IMR-90 (cell line): ENCODE data around the gene CWH43. TPM values are rescaled to one million over a fixed set of nuclear protein-coding genes. Genes with fewer than 3 reads are reported as not detected.

Source experiments
- ATAC-seq: fragments of 200-7000 bp; cut with Tn5 transposase; 2 replicates; pipeline ENCODE4 v1.9.1; 2020; ENCODE audit warnings: low read depth, mild to moderate bottlenecking, moderate library complexity
- BruUV-seq: library from RNA; stranded (reverse); fragments of 400-500 nt; replicated peaks from 2 replicates; lab custom pipeline; 2021; lab: Mats Ljungman, UMichigan
- CTCF ChIA-PET: fragments of 300-600 bp; formaldehyde crosslinking; extraction: SDS; loops from one replicate; lab custom pipeline; 2021; ENCODE audit warnings: antibody characterized with exemption; lab: Yijun Ruan, JAX
- POLR2A ChIA-PET: fragments of 300-600 bp; sonication (Branson Sonifier 250); formaldehyde crosslinking; loops from one replicate; lab custom pipeline; 2022; ENCODE audit warnings: antibody characterized with exemption; ENCODE audit not compliant: unreplicated experiment; lab: Charles Lee
- DNase-seq: peaks from one replicate; pipeline ENCODE4 v3.0.0; 2013
- H2AFZ ChIP-seq: replicated peaks from 2 replicates; pipeline ENCODE3; 2013; ENCODE audit warnings: low read length, mild to moderate bottlenecking; ENCODE audit not compliant: poor library complexity
- H2AK5ac ChIP-seq: 2 replicates; pipeline ENCODE4 v1.6.1; 2013; ENCODE audit warnings: low read depth, low read length, inconsistent platforms
- H2AK9ac ChIP-seq: replicated peaks from 2 replicates; pipeline ENCODE3; 2013; ENCODE audit warnings: mild to moderate bottlenecking, low read depth, low read length, moderate library complexity; ENCODE audit not compliant: poor library complexity
- H2BK120ac ChIP-seq: 2 replicates; pipeline ENCODE4 v1.6.1; 2013; ENCODE audit warnings: low read depth, low read length, inconsistent platforms
- H2BK15ac ChIP-seq: 3 replicates; pipeline ENCODE4 v1.6.1; 2013; ENCODE audit warnings: low read depth, low read length, inconsistent platforms
- H2BK20ac ChIP-seq: 2 replicates; pipeline ENCODE4 v1.6.1; 2013; ENCODE audit warnings: low read depth, mild to moderate bottlenecking, inconsistent platforms, low read length, moderate library complexity
- H2BK5ac ChIP-seq: 2 replicates; pipeline ENCODE4 v1.6.1; 2013; ENCODE audit warnings: mild to moderate bottlenecking, low read depth, low read length, inconsistent platforms; ENCODE audit not compliant: poor library complexity, severe bottlenecking
- H3K14ac ChIP-seq: replicated peaks from 2 replicates; pipeline ENCODE4 v1.6.1; 2013; ENCODE audit warnings: low read depth, low read length, inconsistent platforms
- H3K18ac ChIP-seq: 2 replicates; pipeline ENCODE4 v1.6.1; 2013; ENCODE audit warnings: low read depth, low read length, control low read depth
- H3K23ac ChIP-seq: 2 replicates; pipeline ENCODE4 v1.6.1; 2013; ENCODE audit warnings: low read depth, low read length, inconsistent platforms
- H3K27ac ChIP-seq: 2 replicates; pipeline ENCODE4 v1.5.1; 2013; ENCODE audit warnings: mild to moderate bottlenecking, control low read depth, low read length; ENCODE audit not compliant: insufficient read depth
- H3K27me3 ChIP-seq: 2 replicates; pipeline ENCODE4 v1.6.1; 2013; ENCODE audit warnings: low read length; ENCODE audit not compliant: control insufficient read depth, insufficient read depth
- H3K36me3 ChIP-seq: 2 replicates; pipeline ENCODE4 v1.6.1; 2013; ENCODE audit warnings: low read length, mixed read lengths; ENCODE audit not compliant: control insufficient read depth, insufficient read depth
- H3K4ac ChIP-seq: 2 replicates; pipeline ENCODE4 v1.6.1; 2013; ENCODE audit warnings: low read depth, low read length, inconsistent platforms
- H3K4me1 ChIP-seq: 2 replicates; pipeline ENCODE4 v1.6.1; 2013; ENCODE audit warnings: low read length, mixed read lengths; ENCODE audit not compliant: control insufficient read depth, insufficient read depth
- H3K4me2 ChIP-seq: 2 replicates; pipeline ENCODE4 v1.6.1; 2013; ENCODE audit warnings: low read depth, mild to moderate bottlenecking, control low read depth, low read length, moderate library complexity
- H3K4me3 ChIP-seq: 2 replicates; pipeline ENCODE4 v1.5.1; 2013; ENCODE audit warnings: low read depth, mild to moderate bottlenecking, control low read depth, low read length, moderate library complexity; ENCODE audit not compliant: insufficient read depth
- H3K56ac ChIP-seq: 2 replicates; pipeline ENCODE4 v1.6.1; 2013; ENCODE audit warnings: low read length, inconsistent platforms; ENCODE audit not compliant: insufficient read depth; ENCODE audit errors: extremely low read depth
- H3K79me1 ChIP-seq, 2 experiments: 2 replicates each; pipeline ENCODE4 v1.6.1; 2013; ENCODE audit warnings: low read length in 2 of 2, inconsistent platforms in 1 of 2, low read depth in 1 of 2
- H3K9ac ChIP-seq: 2 replicates; pipeline ENCODE4 v1.6.1; 2013; ENCODE audit warnings: low read depth, low read length, control low read depth
- H3K9me1 ChIP-seq: 2 replicates; pipeline ENCODE4 v1.6.1; 2013; ENCODE audit warnings: low read length, inconsistent platforms; ENCODE audit not compliant: insufficient read depth
- H3K9me3 ChIP-seq: 2 replicates; pipeline ENCODE4 v1.6.1; 2013; ENCODE audit warnings: low read length; ENCODE audit not compliant: control insufficient read depth, insufficient read depth
- H4K20me1 ChIP-seq: 2 replicates; pipeline ENCODE4 v1.6.1; 2013; ENCODE audit warnings: low read length, inconsistent platforms; ENCODE audit not compliant: insufficient read depth
- H4K5ac ChIP-seq: 2 replicates; pipeline ENCODE4 v1.6.1; 2013; ENCODE audit warnings: mild to moderate bottlenecking, low read depth, low read length, control low read depth
- H4K8ac ChIP-seq, 2 experiments: 2 replicates each; pipeline ENCODE4 v1.6.1; 2013; ENCODE audit warnings: low read depth in 2 of 2, low read length in 2 of 2, control low read depth in 1 of 2, inconsistent platforms in 1 of 2
- H4K91ac ChIP-seq: 2 replicates; pipeline ENCODE4 v1.6.1; 2013; ENCODE audit warnings: low read depth, low read length, inconsistent platforms; ENCODE audit not compliant: insufficient read depth
- CEBPB ChIP-seq: IDR thresholded peaks from 2 replicates; pipeline ENCODE4 v1.6.1; 2012; ENCODE audit warnings: low read depth, low read length, improper control_type of control experiment
- CHD1 ChIP-seq: IDR thresholded peaks from 2 replicates; pipeline ENCODE4 v1.6.1; 2012; ENCODE audit warnings: low read depth, low read length, improper control_type of control experiment
- ELK1 ChIP-seq: fragments of 150-350 bp; IDR thresholded peaks from 2 replicates; pipeline ENCODE4 v1.6.1; 2016; ENCODE audit warnings: low read depth, mild to moderate bottlenecking, low read length, moderate library complexity, borderline replicate concordance
- MAZ ChIP-seq: IDR thresholded peaks from 2 replicates; pipeline ENCODE4 v1.6.1; 2012; ENCODE audit warnings: low read depth, mild to moderate bottlenecking, low read length, improper control_type of control experiment, moderate library complexity, borderline replicate concordance
- RCOR1 ChIP-seq: IDR thresholded peaks from 2 replicates; pipeline ENCODE4 v1.6.1; 2012; ENCODE audit warnings: mild to moderate bottlenecking, low read length, improper control_type of control experiment; ENCODE audit not compliant: insufficient replicate concordance
- RFX5 ChIP-seq: IDR thresholded peaks from 2 replicates; pipeline ENCODE4 v1.8.0; 2012; ENCODE audit warnings: low read depth, mild to moderate bottlenecking, low read length, moderate library complexity
- SMC3 ChIP-seq: fragments of 150-350 bp; IDR thresholded peaks from 2 replicates; pipeline ENCODE4 v1.6.1; 2016; ENCODE audit warnings: low read depth, mild to moderate bottlenecking, antibody characterized with exemption, low read length, moderate library complexity
- WGBS, 2 experiments: methylation state at CpG; one replicate each; pipeline versions ENCODE4 v1.1.5 to v1.1.7; 2013; ENCODE audit warnings: missing lambda C conversion rate in 2 of 2; ENCODE audit not compliant: insufficient read length in 1 of 2; ENCODE audit errors: extremely low coverage in 2 of 2; 5-methylcytosine and 5-hydroxymethylcytosine counted together
- dilution Hi-C: fragments of 300-500 bp; cut with HindIII; formaldehyde crosslinking; loops from one replicate; pipeline ENCODE4 v1.14.3; 2018; ENCODE audit warnings: low sequenced_read_pairs; ENCODE audit not compliant: unreplicated experiment
- in situ Hi-C: fragments of 300-500 bp; cut with MboI; formaldehyde crosslinking; loops from 3 replicates; pipeline ENCODE4 v1.14.3; 2019; ENCODE audit warnings: low sequenced_read_pairs, inconsistent platforms, mixed read lengths
- intact Hi-C: fragments of 100-400 bp; cut with micrococcal nuclease; formaldehyde crosslinking; loops from 2 replicates; pipeline ENCODE4 v1.10.0; 2022
- polyA plus RNA-seq, 3 experiments: library from polyadenylated mRNA; depleted of rRNA; stranded (reverse); fragments of >200 nt; gene quantifications; 2 replicates each; pipeline ENCODE4 v1.2.3, GENCODE V29; 2012; ENCODE audit warnings: low replicate concordance in 1 of 3
- total RNA-seq: library from RNA; depleted of rRNA; stranded (reverse); fragments of >200 nt; gene quantifications from 2 replicates; pipeline ENCODE4 v1.2.3, GENCODE V29; 2012

The CWH43 gene
- total and polyA plus RNA-seq, 2 of the 4 experiments (the other 2 are of a cell fraction): not detected

- H3K4me1 ChIP-seq: no peaks in the 10 kb centered on the region
- intact Hi-C loops: no loop called here
Observed at GRCh38 chr4:48985602-48985975, 486 bp upstream of the CWH43 start.

More at GRCh38 chr4:48985602-48985975, 486 bp upstream of the CWH43 start:
- WGBS, 2 experiments: 7% methylated on average over 5 of the region's 18 CpGs; no CpG with 5 or more reads in 1 of the 2 experiments
- Histone ChIP-seq H3K9me1 (no peaks in the 10 kb centered on the region), H3K36me3 (no peaks in the 10 kb centered on the region), H4K91ac (no peak overlapping the region), H3K27me3 (peaks cover 29% of the 10 kb centered on the region), H3K18ac (no peak overlapping the region), H2AK5ac (no peak overlapping the region), H3K56ac (no peak overlapping the region), H2AK9ac (no peak overlapping the region), H4K5ac (no peak overlapping the region), H3K14ac (no peak overlapping the region), H3K4me3 (no peak overlapping the region), H3K9me3 (0 out of 2 replicates have a peak, but pooled peaks cover 2% of the 10 kb centered on the region), H3K23ac (no peak overlapping the region), H4K8ac (no peak overlapping the region), H2BK120ac (no peak overlapping the region), H2BK15ac (no peak overlapping the region), H3K27ac (no peak overlapping the region), H3K4ac (no peak overlapping the region), H4K20me1 (no peaks in the 10 kb centered on the region), H2AFZ (no peak overlapping the region), H2BK20ac (no peak overlapping the region), H2BK5ac (no peak overlapping the region), H3K4me2 (no peak overlapping the region), H3K9ac (no peak overlapping the region), H3K79me1 (no peaks in the 10 kb centered on the region)
- TF ChIP-seq CHD1 (no peak), RFX5 (no peak), RCOR1 (no peak), ELK1 (no peak), CEBPB (no peak), SMC3 (no peak), MAZ (no peak)
- CTCF ChIA-PET: no interaction called here
- DNase-seq (no peak), ATAC-seq (no peak)
- in situ Hi-C loops (no loop called here), dilution Hi-C loops (no loop called here)
- BruUV-seq: no TSS peak
- POLR2A ChIA-PET: no interaction called here
